K562 (cell line): Measurements from ENCODE around the gene THUMPD2. TPM values are rescaled to one million over a fixed set of nuclear protein-coding genes. Genes with fewer than 3 reads are reported as not detected.

ENCODE experiments used
- ATAC-seq: fragments of 200-7000 bp; cut with Tn5 transposase; 3 replicates; pipeline ENCODE4 v1.9.1; 2020; ENCODE audit warnings: moderate library complexity
- BruUV-seq: library from RNA; stranded (reverse); fragments of 400-500 nt; replicated peaks from 2 replicates; lab custom pipeline; 2021; lab: Mats Ljungman, UMichigan
- CTCF ChIA-PET: fragments of 300-600 bp; formaldehyde crosslinking; extraction: SDS; loops from one replicate; lab custom pipeline; 2021; ENCODE audit warnings: low intra/inter-chr PET ratio; lab: Yijun Ruan, JAX
- POLR2A ChIA-PET: fragments of 300-600, 350-650 bp; sonication (Branson Sonifier 250); formaldehyde crosslinking; extraction: SDS; loops from one replicate; lab custom pipeline; 2021; ENCODE audit warnings: antibody characterized with exemption, inconsistent platforms; lab: Yijun Ruan, JAX
- DNase-seq, 4 experiments: peaks; one replicate each; pipeline versions ENCODE4 v3.0.0 to v3.0.0-alpha.2; 2011 to 2018; ENCODE audit warnings: low spot score in 3 of 4, mixed read lengths in 3 of 4; ENCODE audit errors: extremely low read depth in 1 of 4
- FAIRE-seq: peaks from 2 replicates; lab custom pipeline; 2011; peaks lifted over from hg19 to GRCh38; lab: Jason Lieb, UNC
- H2AFZ ChIP-seq: 2 replicates; pipeline ENCODE4 v1.6.0; 2011; ENCODE audit warnings: low read depth, low read length, control low read depth, inconsistent platforms
- H3K27ac ChIP-seq: fragments of 200-600 bp; 3 replicates; pipeline ENCODE4 v1.8.0; 2011; ENCODE audit warnings: low read depth, mild to moderate bottlenecking, control low read depth, inconsistent platforms, low read length, moderate library complexity, mixed read lengths; ENCODE audit errors: extremely low read depth
- H3K27me3 ChIP-seq, 2 experiments: fragments of 300-600 bp in 1 of 2; 2 replicates in 1 of 2; 3 replicates in 1 of 2; pipeline versions ENCODE4 v1.6.0 to v1.8.0; 2011; ENCODE audit warnings: inconsistent platforms in 2 of 2, low read length in 2 of 2, mild to moderate bottlenecking in 1 of 2, mixed read lengths in 1 of 2, moderate library complexity in 1 of 2; ENCODE audit not compliant: control insufficient read depth in 2 of 2, insufficient read depth in 2 of 2
- H3K36me3 ChIP-seq: fragments of 300-600 bp; 3 replicates; pipeline ENCODE4 v1.8.0; 2011; ENCODE audit warnings: mild to moderate bottlenecking, low read length, inconsistent platforms; ENCODE audit not compliant: control insufficient read depth, insufficient read depth
- H3K4me1 ChIP-seq, 2 experiments: fragments of 200-600 bp in 1 of 2; replicated peaks in 1 of 2; 2 replicates in 1 of 2; 3 replicates in 1 of 2; pipeline versions ENCODE4 v1.5.1 to v1.8.0; 2011; ENCODE audit warnings: inconsistent platforms in 2 of 2, low read length in 2 of 2, mild to moderate bottlenecking in 1 of 2, mixed read lengths in 1 of 2, moderate library complexity in 1 of 2; ENCODE audit not compliant: control insufficient read depth in 2 of 2, insufficient read depth in 2 of 2
- H3K4me2 ChIP-seq: 2 replicates; pipeline ENCODE4 v1.6.1; 2011; ENCODE audit warnings: low read length, control low read depth, inconsistent platforms, mixed read lengths; ENCODE audit not compliant: insufficient read depth
- H3K4me3 ChIP-seq: fragments of 200-600 bp; sonication (generic), shearing (Covaris generic); 2 replicates; pipeline ENCODE4 v1.5.1; 2016; ENCODE audit warnings: control low read depth, inconsistent platforms
- H3K79me2 ChIP-seq: fragments of 200-600 bp; 3 replicates; pipeline ENCODE4 v1.8.0; 2011; ENCODE audit warnings: low read length, inconsistent platforms; ENCODE audit not compliant: control insufficient read depth, insufficient read depth
- H3K9ac ChIP-seq, 2 experiments: 2 replicates each; pipeline versions ENCODE4 v1.6.0 to v1.6.1; 2011; ENCODE audit warnings: low read depth in 2 of 2, low read length in 2 of 2, control low read depth in 1 of 2, inconsistent platforms in 1 of 2, mild to moderate bottlenecking in 1 of 2, mixed read lengths in 1 of 2; ENCODE audit not compliant: insufficient read depth in 1 of 2
- H3K9me1 ChIP-seq: one replicate; pipeline ENCODE4 v1.6.0; 2011; ENCODE audit warnings: inconsistent platforms, mild to moderate bottlenecking, low read length, moderate library complexity; ENCODE audit not compliant: control insufficient read depth, insufficient read depth
- H3K9me3 ChIP-seq: replicated peaks from 2 replicates; pipeline ENCODE4 v1.5.1; 2011; ENCODE audit warnings: low read depth, low read length, inconsistent platforms; ENCODE audit not compliant: control insufficient read depth, insufficient read depth
- H4K20me1 ChIP-seq: replicated peaks from 2 replicates; pipeline ENCODE4 v1.6.1; 2011; ENCODE audit warnings: low read length, inconsistent platforms, mixed read lengths; ENCODE audit not compliant: control insufficient read depth, insufficient read depth
- CHCHD3 ChIP-seq: fragments of 250-450 bp; sonication (Bioruptor Pico); IDR thresholded peaks from 2 replicates; pipeline ENCODE4 v2.1.2; 2022; ENCODE audit warnings: mild to moderate bottlenecking
- CREB3L1 ChIP-seq: fragments of 450-650 bp; IDR thresholded peaks from 2 replicates; pipeline ENCODE4 v1.6.1; 2014; ENCODE audit warnings: low read depth, mild to moderate bottlenecking, moderate library complexity, borderline replicate concordance
- CREB5 ChIP-seq: fragments of 250-450 bp; sonication (Bioruptor Pico); IDR thresholded peaks from 2 replicates; pipeline ENCODE4 v1.5.0; 2020; ENCODE audit warnings: mild to moderate bottlenecking
- FOSL1 ChIP-seq: fragments of 200-800 bp; sonication (Bioruptor generic); conservative IDR thresholded peaks from 2 replicates; pipeline ENCODE4 v1.6.1; 2016; ENCODE audit warnings: missing genetic modification characterization, missing compliant biosample characterization
- KAT8 ChIP-seq: fragments of 450-650 bp; IDR thresholded peaks from 2 replicates; pipeline ENCODE4 v1.6.1; 2016; ENCODE audit warnings: low read depth, mild to moderate bottlenecking
- NR1H2 ChIP-seq: sonication (generic); formaldehyde crosslinking; IDR thresholded peaks from 2 replicates; pipeline ENCODE4 v1.4.0; 2020; ENCODE audit warnings: mild to moderate bottlenecking, missing genetic modification reagents
- PHF8 ChIP-seq: fragments of 200-600 bp; sonication (generic); IDR thresholded peaks from 2 replicates; pipeline ENCODE4 v1.6.1; 2012; ENCODE audit warnings: mixed run types, mild to moderate bottlenecking, inconsistent platforms, low read length, moderate library complexity, borderline replicate concordance
- RBM17 ChIP-seq: fragments of 200-400 bp; formaldehyde crosslinking; IDR thresholded peaks from 2 replicates; pipeline ENCODE4 v1.6.1; 2017; ENCODE audit warnings: low read depth, mild to moderate bottlenecking, low read length, borderline replicate concordance
- SNRNP70 ChIP-seq: fragments of 200-400 bp; formaldehyde crosslinking; optimal IDR thresholded peaks from 2 replicates; pipeline ENCODE3; 2017; ENCODE audit warnings: low read depth, low read length
- TAF9B ChIP-seq: fragments of 450-650 bp; IDR thresholded peaks from 2 replicates; pipeline ENCODE4 v1.6.1; 2018; ENCODE audit warnings: mild to moderate bottlenecking; ENCODE audit not compliant: partially characterized antibody
- YBX1 ChIP-seq: fragments of 450-650 bp; IDR thresholded peaks from 2 replicates; pipeline ENCODE4 v1.7.1; 2016; ENCODE audit warnings: mild to moderate bottlenecking
- ZKSCAN1 ChIP-seq: fragments of 150-350 bp; IDR thresholded peaks from 2 replicates; pipeline ENCODE4 v1.6.1; 2016; ENCODE audit warnings: low read depth, low read length
- ZNF75A ChIP-seq: fragments of 450-650 bp; formaldehyde crosslinking; IDR thresholded peaks from 2 replicates; pipeline ENCODE4 v1.4.0; 2020; ENCODE audit warnings: mild to moderate bottlenecking
- WGBS: fragments of 100-300 bp; shearing (Covaris generic); methylation state at CpG from one replicate; pipeline ENCODE4 v1.1.6; 2016; ENCODE audit warnings: low coverage, mixed read lengths; ENCODE audit not compliant: insufficient coverage; ENCODE audit errors: missing lambda C conversion rate; 5-methylcytosine and 5-hydroxymethylcytosine counted together
- in situ Hi-C: fragments of 300-500 bp; cut with MboI; formaldehyde crosslinking; loops from 4 replicates; pipeline ENCODE4 v1.15.0; 2018; ENCODE audit warnings: inconsistent platforms, mixed read lengths
- intact Hi-C: fragments of 100-400 bp; cut with micrococcal nuclease; formaldehyde crosslinking; loops from 2 replicates; pipeline ENCODE4 v1.14.2; 2022
- polyA plus RNA-seq, 8 experiments: library from polyadenylated mRNA; depleted of rRNA in 4 of 8; stranded (reverse) in 5 of 8; unstranded in 3 of 8; fragments of >200 nt; fragmentation: Nextera tagmentation in 2 of 8; fragmentation: Illumina TruSeq in 1 of 8; extraction: Ambion mirVana in 2 of 8; extraction: Trizol in 1 of 8; gene quantifications; 2 replicates each; pipeline versions ENCODE4 v1.2.1 to v1.2.3, GENCODE V29; 2011 to 2014; ENCODE audit warnings: inconsistent platforms in 1 of 8, missing spikeins in 1 of 8
- total RNA-seq, 7 experiments: library from RNA; depleted of rRNA in 6 of 7; stranded (reverse); fragments of >200 nt in 6 of 7; fragmentation: Illumina TruSeq in 2 of 7; extraction: Trizol in 2 of 7; gene quantifications; 2 replicates each; pipeline versions ENCODE4 v1.2.1 to v1.2.3, GENCODE V29; 2011 to 2021; ENCODE audit warnings: low replicate concordance in 1 of 7
- TF ChIP-seq, protein P1 (sequence below): fragments of 150-350 bp; conservative IDR thresholded peaks from 2 replicates; pipeline ENCODE4 v1.6.1; 2014; ENCODE audit warnings: low read length
- TF ChIP-seq, protein P2 (sequence below): fragments of 450-650 bp; IDR thresholded peaks from 2 replicates; pipeline ENCODE4 v1.6.1; 2016; ENCODE audit warnings: missing biosample characterization, missing genetic modification characterization

The THUMPD2 gene
- total and polyA plus RNA-seq, 9 of the 15 experiments (the other 6 are each of a cell fraction or from before 2014, with no cell fraction given), result 9.6 to 40.4 (median 24.0) TPM

DNA sequence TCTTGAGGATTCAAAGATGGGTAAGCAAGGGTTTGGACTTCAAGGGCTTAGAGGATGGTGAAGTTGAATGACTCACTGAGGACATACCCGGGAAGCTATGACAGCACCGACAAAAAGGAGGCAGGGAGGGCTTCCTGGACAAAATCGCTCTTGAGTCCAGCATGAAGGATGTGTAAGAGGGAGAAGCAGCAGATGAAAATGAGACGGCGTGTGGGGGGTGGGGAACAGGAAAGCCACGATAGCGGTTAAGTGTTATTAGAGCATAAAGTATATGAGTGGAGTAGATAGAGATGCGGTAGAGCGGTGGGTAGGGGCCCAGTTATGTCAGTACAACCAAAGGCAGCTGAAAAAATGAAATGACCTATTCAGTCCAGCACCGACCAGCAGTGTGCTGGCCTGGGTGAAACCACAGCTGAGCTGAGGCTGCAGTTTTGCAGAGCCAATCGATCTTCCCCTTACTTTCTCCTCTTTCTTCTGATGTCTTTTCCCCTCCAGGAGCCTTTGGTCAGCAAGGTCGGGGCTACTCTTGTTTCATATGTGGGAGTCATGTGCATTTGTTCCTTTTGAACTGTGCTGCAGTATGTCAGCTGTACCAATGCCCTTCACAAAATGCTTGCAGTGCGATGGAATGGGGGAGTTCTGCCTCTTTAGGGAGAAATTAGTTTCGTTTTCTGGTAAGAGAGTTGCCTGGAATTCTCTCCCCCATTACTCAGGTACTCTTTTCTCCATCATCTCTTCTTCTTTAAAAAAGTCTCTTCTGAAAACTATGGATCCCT is 2.0 kb upstream of the THUMPD2 start:
- DNase-seq, result peak; percentile 43 to 68 (median 44)
- peak overlapping the region; percentile 92 for H2AFZ ChIP-seq
- in situ Hi-C loops (no loop called here), intact Hi-C loops (no loop called here)
- H3K9me1 ChIP-seq, result no peaks in the 10 kb centered on the region
- H4K20me1 ChIP-seq, result no peaks in the 10 kb centered on the region
- peak overlapping the region; percentile 96 for H3K27ac ChIP-seq
- ChIA-PET CTCF (no interaction called here), POLR2A (interaction anchor here (0.6 kb wide), 1 partner anchor 915 kb away, joined by 3 read pairs; no protein-coding TSS in a partner anchor)
- WGBS, result 3% methylated on average over 14 of the region's 14 CpGs
- peak overlapping the region; percentile 18 for H3K4me3 ChIP-seq
- H3K79me2 ChIP-seq, result peaks cover 36% of the 10 kb centered on the region
- FAIRE-seq, result peak; percentile 71
- BruUV-seq, result no TSS peak
- peaks cover 21 to 38% of the 10 kb centered on the region in 2 experiments for H3K4me1 ChIP-seq
- H3K36me3 ChIP-seq, result peaks cover 18% of the 10 kb centered on the region
- peak; percentile 48 for ATAC-seq
- H3K9me3 ChIP-seq, result no peaks in the 10 kb centered on the region
- no peaks in the 10 kb centered on the region for H3K27me3 ChIP-seq
- H3K9ac ChIP-seq, result peak overlapping the region; percentile 53 to 62; a peak in 3 of 4 replicates
- H3K4me2 ChIP-seq, result peak overlapping the region; percentile 89
- TF ChIP-seq RBM17, result no peak
- no peak for TF ChIP-seq PHF8
- no peak for TF ChIP-seq CHCHD3 (CRISPR knock-in tag)
- peak; percentile 48 for TF ChIP-seq TAF9B
- no peak for TF ChIP-seq KAT8
- no peak for TF ChIP-seq ZNF75A (CRISPR knock-in tag)
- no peak for TF ChIP-seq NR1H2 (CRISPR knock-in tag)
- TF ChIP-seq ZKSCAN1, result no peak
- no peak for TF ChIP-seq CREB5 (CRISPR knock-in tag)
- TF ChIP-seq SNRNP70, result no peak
- no peak for TF ChIP-seq CREB3L1
- TF ChIP-seq, protein P1, sequence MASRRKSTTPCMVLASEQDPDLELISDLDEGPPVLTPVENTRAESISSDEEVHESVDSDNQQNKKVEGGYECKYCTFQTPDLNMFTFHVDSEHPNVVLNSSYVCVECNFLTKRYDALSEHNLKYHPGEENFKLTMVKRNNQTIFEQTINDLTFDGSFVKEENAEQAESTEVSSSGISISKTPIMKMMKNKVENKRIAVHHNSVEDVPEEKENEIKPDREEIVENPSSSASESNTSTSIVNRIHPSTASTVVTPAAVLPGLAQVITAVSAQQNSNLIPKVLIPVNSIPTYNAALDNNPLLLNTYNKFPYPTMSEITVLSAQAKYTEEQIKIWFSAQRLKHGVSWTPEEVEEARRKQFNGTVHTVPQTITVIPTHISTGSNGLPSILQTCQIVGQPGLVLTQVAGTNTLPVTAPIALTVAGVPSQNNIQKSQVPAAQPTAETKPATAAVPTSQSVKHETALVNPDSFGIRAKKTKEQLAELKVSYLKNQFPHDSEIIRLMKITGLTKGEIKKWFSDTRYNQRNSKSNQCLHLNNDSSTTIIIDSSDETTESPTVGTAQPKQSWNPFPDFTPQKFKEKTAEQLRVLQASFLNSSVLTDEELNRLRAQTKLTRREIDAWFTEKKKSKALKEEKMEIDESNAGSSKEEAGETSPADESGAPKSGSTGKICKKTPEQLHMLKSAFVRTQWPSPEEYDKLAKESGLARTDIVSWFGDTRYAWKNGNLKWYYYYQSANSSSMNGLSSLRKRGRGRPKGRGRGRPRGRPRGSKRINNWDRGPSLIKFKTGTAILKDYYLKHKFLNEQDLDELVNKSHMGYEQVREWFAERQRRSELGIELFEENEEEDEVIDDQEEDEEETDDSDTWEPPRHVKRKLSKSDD, result no peak
- TF ChIP-seq, protein P2, sequence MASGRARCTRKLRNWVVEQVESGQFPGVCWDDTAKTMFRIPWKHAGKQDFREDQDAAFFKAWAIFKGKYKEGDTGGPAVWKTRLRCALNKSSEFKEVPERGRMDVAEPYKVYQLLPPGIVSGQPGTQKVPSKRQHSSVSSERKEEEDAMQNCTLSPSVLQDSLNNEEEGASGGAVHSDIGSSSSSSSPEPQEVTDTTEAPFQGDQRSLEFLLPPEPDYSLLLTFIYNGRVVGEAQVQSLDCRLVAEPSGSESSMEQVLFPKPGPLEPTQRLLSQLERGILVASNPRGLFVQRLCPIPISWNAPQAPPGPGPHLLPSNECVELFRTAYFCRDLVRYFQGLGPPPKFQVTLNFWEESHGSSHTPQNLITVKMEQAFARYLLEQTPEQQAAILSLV (tag), result no peak
- TF ChIP-seq YBX1, result no peak
- 0 out of 2 replicates have a peak, but pooled peaks have one; percentile 21 for TF ChIP-seq FOSL1 (tag)
